Measurements from ENCODE around the gene GEMIN7. TPM values are rescaled to one million over a fixed set of nuclear protein-coding genes. Genes with fewer than 3 reads are reported as not detected.
A peak's percentile ranks its signal among the peaks of the same experiment; 100 is the strongest.

GEMIN7 gene
- total RNA-seq, 3 donors from 2014 or later: 58.8 to 69.3 (median 65.0) TPM

GRCh38 chr19:45071545-45071938 is 7.5 kb upstream of the GEMIN7 start:
- H3K4me1 Mint-ChIP-seq (ENCODE audit: low read depth): peaks cover 9% of the 10 kb centered on the region
- ATAC-seq (no peak), DNase-seq (no peak)
- H3K9me3 Mint-ChIP-seq: no peaks in the 10 kb centered on the region
- H3K4me3 Mint-ChIP-seq: no peak overlapping the region
- no peaks in the 10 kb centered on the region for H3K27me3 Mint-ChIP-seq (ENCODE audit: low read depth)
- H3K36me3 Mint-ChIP-seq (ENCODE audit: insufficient read depth): peaks cover 4% of the 10 kb centered on the region

- DNase-seq: no peak
- no peaks in the 10 kb centered on the region for H3K27me3 Mint-ChIP-seq (ENCODE audit: low read depth)
- peaks cover 3% of the 10 kb centered on the region for H3K36me3 Mint-ChIP-seq (ENCODE audit: insufficient read depth)
- H3K9me3 Mint-ChIP-seq: no peaks in the 10 kb centered on the region
- H3K4me3 Mint-ChIP-seq: no peak overlapping the region
- peaks cover 16% of the 10 kb centered on the region for H3K4me1 Mint-ChIP-seq (ENCODE audit: low read depth)
- ATAC-seq: no peak
These were observed 6.9 kb upstream of the GEMIN7 start for GRCh38 chr19:45071969-45072790.

- Mint-ChIP-seq H3K4me1 (ENCODE audit: low read depth) (peaks cover 34% of the 10 kb centered on the region), H3K27me3 (ENCODE audit: low read depth) (no peaks in the 10 kb centered on the region), H3K4me3 (peak overlapping the region; percentile 65), H3K36me3 (ENCODE audit: insufficient read depth) (peaks cover 2% of the 10 kb centered on the region), H3K9me3 (no peaks in the 10 kb centered on the region)
- ATAC-seq: no peak
- no peak for DNase-seq
These were observed 4.2 kb upstream of the GEMIN7 start for GRCh38 chr19:45074744-45075300.

- H3K27me3 Mint-ChIP-seq (ENCODE audit: low read depth): no peaks in the 10 kb centered on the region
- H3K4me1 Mint-ChIP-seq (ENCODE audit: low read depth): peaks cover 37% of the 10 kb centered on the region
- DNase-seq (no peak), ATAC-seq (peak in 1 of 2 donors; percentile 7)
- H3K4me3 Mint-ChIP-seq: peak overlapping the region; percentile 81
- H3K9me3 Mint-ChIP-seq: no peaks in the 10 kb centered on the region
- peaks cover 2% of the 10 kb centered on the region for H3K36me3 Mint-ChIP-seq (ENCODE audit: insufficient read depth)
These were observed 3.6 kb upstream of the GEMIN7 start for GRCh38 chr19:45075301-45076028.

- peak within 1 kb of the TSS; percentile 81 for H3K4me3 Mint-ChIP-seq
- peaks cover 42% of the 10 kb centered on the region for H3K4me1 Mint-ChIP-seq (ENCODE audit: low read depth)
- H3K27me3 Mint-ChIP-seq (ENCODE audit: low read depth): no peaks in the 10 kb centered on the region
- DNase-seq (peak; percentile 75), ATAC-seq (peak; percentile 77 to 80)
- H3K36me3 Mint-ChIP-seq (ENCODE audit: insufficient read depth): peaks cover 2% of the 10 kb centered on the region
- no peaks in the 10 kb centered on the region for H3K9me3 Mint-ChIP-seq
These were observed 2.8 kb upstream of the GEMIN7 start, which contains the start of gene ZNF296 for GRCh38 chr19:45076029-45076850. ZNF296 (minus strand) TSS chr19:45076478; CDS start chr19:45076373, 105 bp downstream.

- H3K4me3 Mint-ChIP-seq: peak overlapping the region; percentile 81
- no peaks in the 10 kb centered on the region for H3K27me3 Mint-ChIP-seq (ENCODE audit: low read depth)
- no peaks in the 10 kb centered on the region for H3K9me3 Mint-ChIP-seq
- H3K4me1 Mint-ChIP-seq (ENCODE audit: low read depth): peaks cover 48% of the 10 kb centered on the region
- H3K36me3 Mint-ChIP-seq (ENCODE audit: insufficient read depth): peaks cover 8% of the 10 kb centered on the region
- ATAC-seq (no peak), DNase-seq (no peak)
These were observed 2.0 kb upstream of the GEMIN7 start for GRCh38 chr19:45076851-45077730.

GRCh38 chr19:45078390-45079062 is 534 bp upstream of the GEMIN7 start:
- Mint-ChIP-seq H3K9me3 (no peaks in the 10 kb centered on the region), H3K4me3 (peak overlapping the region; percentile 99), H3K36me3 (ENCODE audit: insufficient read depth) (peaks cover 12% of the 10 kb centered on the region), H3K4me1 (ENCODE audit: low read depth) (peaks cover 51% of the 10 kb centered on the region), H3K27me3 (ENCODE audit: low read depth) (no peaks in the 10 kb centered on the region)
- no peak for DNase-seq
- ATAC-seq: peak in 1 of 2 donors; percentile 11

- H3K4me3 Mint-ChIP-seq: peak overlapping the region; percentile 99
- DNase-seq: no peak
- no peak for ATAC-seq
- peaks cover 46% of the 10 kb centered on the region for H3K4me1 Mint-ChIP-seq (ENCODE audit: low read depth)
- no peaks in the 10 kb centered on the region for H3K9me3 Mint-ChIP-seq
- H3K27me3 Mint-ChIP-seq (ENCODE audit: low read depth): no peaks in the 10 kb centered on the region
- peaks cover 12% of the 10 kb centered on the region for H3K36me3 Mint-ChIP-seq (ENCODE audit: insufficient read depth)
These were observed 881 bp downstream of the GEMIN7 start for GRCh38 chr19:45079911-45080370.

GRCh38 chr19:45082170-45082569 is 3.1 kb downstream of the GEMIN7 start:
- H3K9me3 Mint-ChIP-seq: no peaks in the 10 kb centered on the region
- H3K4me1 Mint-ChIP-seq (ENCODE audit: low read depth): peaks cover 44% of the 10 kb centered on the region
- peaks cover 16% of the 10 kb centered on the region for H3K36me3 Mint-ChIP-seq (ENCODE audit: insufficient read depth)
- H3K27me3 Mint-ChIP-seq (ENCODE audit: low read depth): no peaks in the 10 kb centered on the region
- DNase-seq: no peak
- H3K4me3 Mint-ChIP-seq: peak overlapping the region; percentile 34
- no peak for ATAC-seq

GRCh38 chr19:45086480-45086879 is 7.4 kb downstream of the GEMIN7 start:
- ATAC-seq (no peak), DNase-seq (no peak)
- Mint-ChIP-seq H3K9me3 (peaks cover 3% of the 10 kb centered on the region), H3K36me3 (ENCODE audit: insufficient read depth) (peaks cover 25% of the 10 kb centered on the region), H3K27me3 (ENCODE audit: low read depth) (no peaks in the 10 kb centered on the region), H3K4me1 (ENCODE audit: low read depth) (peaks cover 42% of the 10 kb centered on the region), H3K4me3 (no peak overlapping the region)

GRCh38 chr19:45087531-45087930 is 8.5 kb downstream of the GEMIN7 start:
- Mint-ChIP-seq H3K4me3 (peak overlapping the region; percentile 53), H3K4me1 (ENCODE audit: low read depth) (peaks cover 42% of the 10 kb centered on the region), H3K36me3 (ENCODE audit: insufficient read depth) (peaks cover 22% of the 10 kb centered on the region), H3K27me3 (ENCODE audit: low read depth) (no peaks in the 10 kb centered on the region), H3K9me3 (peaks cover 3% of the 10 kb centered on the region)
- DNase-seq (peak; percentile 28), ATAC-seq (peak; percentile 8 to 22)

- Mint-ChIP-seq H3K4me1 (ENCODE audit: low read depth) (peaks cover 61% of the 10 kb centered on the region), H3K9me3 (peaks cover 3% of the 10 kb centered on the region), H3K4me3 (no peak overlapping the region), H3K27me3 (ENCODE audit: low read depth) (no peaks in the 10 kb centered on the region), H3K36me3 (ENCODE audit: insufficient read depth) (peaks cover 27% of the 10 kb centered on the region)
- DNase-seq (no peak), ATAC-seq (no peak)
These were observed 11.0 kb downstream of the GEMIN7 start for GRCh38 chr19:45090034-45090433.

GRCh38 chr19:45090606-45091005 is 11.5 kb downstream of the GEMIN7 start:
- Mint-ChIP-seq H3K27me3 (ENCODE audit: low read depth) (no peaks in the 10 kb centered on the region), H3K4me3 (no peak overlapping the region), H3K4me1 (ENCODE audit: low read depth) (peaks cover 58% of the 10 kb centered on the region), H3K9me3 (peaks cover 3% of the 10 kb centered on the region), H3K36me3 (ENCODE audit: insufficient read depth) (peaks cover 23% of the 10 kb centered on the region)
- ATAC-seq (no peak), DNase-seq (no peak)
